Mucosa of descending colon (tissue), 3 donors: Measurements from ENCODE around the gene RAPGEF3. TPM values are rescaled to one million over a fixed set of nuclear protein-coding genes. Genes with fewer than 3 reads are reported as not detected.

Experiments
- ATAC-seq: fragments of 200-7000 bp; cut with Tn5 transposase; one replicate; pipeline ENCODE4 v1.9.1; 2020; ENCODE audit warnings: mild to moderate bottlenecking, moderate library complexity
- DNase-seq, 3 donors: peaks; one replicate each; pipeline ENCODE4 v3.0.0-alpha.2; 2020
- H3K36me3 ChIP-seq: fragments of 200-600 bp; one replicate; pipeline ENCODE4 v1.8.0; 2021; ENCODE audit warnings: low read depth, mild to moderate bottlenecking
- H3K4me1 ChIP-seq: fragments of 200-600 bp; one replicate; pipeline ENCODE4 v1.8.0; 2021; ENCODE audit warnings: low read depth, mild to moderate bottlenecking
- H3K4me3 ChIP-seq: fragments of 200-600 bp; one replicate; pipeline ENCODE4 v1.8.0; 2021; ENCODE audit warnings: mild to moderate bottlenecking
- H3K9me3 ChIP-seq: fragments of 200-600 bp; one replicate; pipeline ENCODE4 v1.8.0; 2021; ENCODE audit warnings: mild to moderate bottlenecking
- intact Hi-C, 2 donors: fragments of 100-400 bp; cut with DNase I in 1 of 2; cut with micrococcal nuclease in 1 of 2; formaldehyde crosslinking; loops; one replicate each; pipeline versions ENCODE4 v1.11.0 to v1.11.1; 2022; cut with DNase I, micrococcal nuclease
- total RNA-seq, 3 donors: library from RNA; stranded (reverse); fragmentation: NEBNext Ultra II Directional in 2 of 3; extraction: Animal tissue kit (Norgen Biotek cat#: 25700) in 2 of 3; gene quantifications; one replicate each; pipeline versions ENCODE4 v1.2.1 to v1.2.4, GENCODE V29; 2021 to 2023
- TF ChIP-seq, protein P1 (sequence below): fragments of 200-600 bp; IDR thresholded peaks from one replicate; pipeline ENCODE4 v1.8.0; 2022; ENCODE audit warnings: antibody characterized with exemption, mild to moderate bottlenecking
- donor health status: DM: no; HTN: no; CAD: no; lungs with moderate emphysema.
- donor health status: DM: no; HTN: no; CAD: no.
- donor health status: DM: no; HTN: yes; CAD: no.

Gene RAPGEF3
- total RNA-seq, 3 donors from 2014 or later, result 9.5 to 15.6 (median 11.4) TPM

DNA sequence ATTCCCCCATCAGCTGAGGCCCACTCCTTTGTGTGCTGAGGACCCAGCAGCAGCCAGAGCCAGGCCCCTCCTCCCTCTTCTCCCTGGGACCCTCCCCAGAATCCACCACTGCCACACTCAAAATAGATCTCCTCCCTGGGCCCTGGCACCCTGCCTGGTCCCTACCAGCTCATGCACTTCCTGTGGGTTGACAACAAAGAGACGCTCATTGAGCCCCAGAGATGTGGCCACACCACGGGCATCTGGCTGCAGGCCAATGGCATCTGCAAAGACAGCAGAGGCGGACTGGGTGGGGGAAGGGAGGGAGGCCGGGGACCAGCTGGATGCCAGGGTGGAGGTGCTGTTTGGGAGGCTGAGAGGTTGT is 17.4 kb downstream of the RAPGEF3 start:
- intact Hi-C loops, result loop anchor here in 1 of 2 donors (10.0 kb wide), 1 partner anchor 93 kb away; no protein-coding TSS in a partner anchor
- ATAC-seq (peak; percentile 53), DNase-seq (peak; percentile 83 to 92 (median 83))
- Histone ChIP-seq H3K4me1 (peaks cover 20% of the 10 kb centered on the region), H3K36me3 (no peaks in the 10 kb centered on the region), H3K4me3 (no peak overlapping the region), H3K9me3 (no peaks in the 10 kb centered on the region)
- TF ChIP-seq, protein P1, sequence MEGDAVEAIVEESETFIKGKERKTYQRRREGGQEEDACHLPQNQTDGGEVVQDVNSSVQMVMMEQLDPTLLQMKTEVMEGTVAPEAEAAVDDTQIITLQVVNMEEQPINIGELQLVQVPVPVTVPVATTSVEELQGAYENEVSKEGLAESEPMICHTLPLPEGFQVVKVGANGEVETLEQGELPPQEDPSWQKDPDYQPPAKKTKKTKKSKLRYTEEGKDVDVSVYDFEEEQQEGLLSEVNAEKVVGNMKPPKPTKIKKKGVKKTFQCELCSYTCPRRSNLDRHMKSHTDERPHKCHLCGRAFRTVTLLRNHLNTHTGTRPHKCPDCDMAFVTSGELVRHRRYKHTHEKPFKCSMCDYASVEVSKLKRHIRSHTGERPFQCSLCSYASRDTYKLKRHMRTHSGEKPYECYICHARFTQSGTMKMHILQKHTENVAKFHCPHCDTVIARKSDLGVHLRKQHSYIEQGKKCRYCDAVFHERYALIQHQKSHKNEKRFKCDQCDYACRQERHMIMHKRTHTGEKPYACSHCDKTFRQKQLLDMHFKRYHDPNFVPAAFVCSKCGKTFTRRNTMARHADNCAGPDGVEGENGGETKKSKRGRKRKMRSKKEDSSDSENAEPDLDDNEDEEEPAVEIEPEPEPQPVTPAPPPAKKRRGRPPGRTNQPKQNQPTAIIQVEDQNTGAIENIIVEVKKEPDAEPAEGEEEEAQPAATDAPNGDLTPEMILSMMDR, result no peak

DNA sequence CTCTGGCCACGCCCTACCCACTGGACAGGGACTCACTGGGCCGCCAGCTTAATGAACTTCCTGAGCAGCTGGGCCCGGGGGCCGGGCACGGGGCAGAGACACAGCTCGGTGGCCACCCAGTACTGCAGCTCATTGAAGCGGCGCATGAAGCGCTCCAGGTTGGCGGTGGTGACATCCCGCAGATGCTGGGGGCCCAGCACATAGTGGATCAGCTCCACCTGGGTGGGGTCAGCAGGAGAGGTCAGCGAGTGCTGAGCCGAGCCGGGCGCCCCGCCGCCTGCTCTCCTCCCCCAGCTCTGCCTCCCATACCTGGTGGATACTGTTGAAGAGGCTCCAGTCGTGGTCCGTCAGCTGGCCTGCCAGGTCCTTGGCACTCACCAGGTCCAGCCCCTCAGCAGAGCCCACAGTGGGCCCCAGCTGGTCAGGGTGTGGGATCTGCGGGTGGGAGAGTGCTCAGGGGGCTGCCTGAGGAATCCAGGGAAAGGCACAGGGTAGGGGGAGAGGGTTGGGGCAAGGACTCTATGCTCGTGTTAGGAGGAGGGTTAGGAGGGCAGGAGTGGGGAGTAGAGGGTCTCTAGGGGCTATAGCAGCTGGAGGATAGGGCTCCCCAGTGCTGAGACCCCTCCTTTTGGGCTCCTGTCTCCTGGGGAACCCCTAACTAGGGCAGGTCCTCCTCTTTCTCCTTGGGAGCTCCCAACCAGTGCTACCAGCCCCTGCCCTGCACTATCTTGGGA is 17.9 kb downstream of the RAPGEF3 start:
- H3K36me3 ChIP-seq, result no peaks in the 10 kb centered on the region
- intact Hi-C loops, result loop anchor here in 1 of 2 donors (10.0 kb wide), 1 partner anchor 94 kb away; no protein-coding TSS in a partner anchor

DNA sequence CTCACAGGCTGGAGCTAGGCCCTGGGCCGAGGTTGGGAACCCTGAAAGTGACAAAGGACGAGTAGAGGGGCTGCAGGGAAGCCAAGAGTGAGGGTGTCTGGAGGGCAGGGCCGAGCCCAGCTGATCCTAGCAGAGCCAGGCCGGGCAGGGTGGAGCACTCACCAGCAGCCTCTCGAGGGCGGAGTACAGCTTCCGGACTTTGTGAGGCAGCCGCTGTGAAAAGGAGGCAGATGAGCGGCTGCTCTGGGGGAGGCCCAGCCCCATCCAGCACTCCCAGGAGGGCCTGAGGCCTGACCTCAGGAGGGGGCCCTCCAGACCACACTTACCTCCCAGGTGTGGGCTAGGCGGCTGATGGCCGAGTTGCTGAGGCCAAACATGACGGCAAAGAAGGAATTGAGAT is 18.7 kb downstream of the RAPGEF3 start:
- H3K4me3 ChIP-seq, result no peak overlapping the region
- peaks cover 26% of the 10 kb centered on the region for H3K4me1 ChIP-seq
- DNase-seq (peak; percentile 50 to 70 (median 68)), ATAC-seq (peak; percentile 58)
- intact Hi-C loops, result loop anchor here in 1 of 2 donors (10.0 kb wide), 1 partner anchor 95 kb away; no protein-coding TSS in a partner anchor
- no peaks in the 10 kb centered on the region for H3K36me3 ChIP-seq
- no peaks in the 10 kb centered on the region for H3K9me3 ChIP-seq
- TF ChIP-seq, protein P1, result no peak

More for the DNA sequence above, 17.9 kb downstream of the RAPGEF3 start:
- ATAC-seq (peak; percentile 4), DNase-seq (peak in 2 of 3 donors; percentile 54 to 70)
- H3K4me3 ChIP-seq, result no peak overlapping the region
- no peaks in the 10 kb centered on the region for H3K9me3 ChIP-seq
- peaks cover 24% of the 10 kb centered on the region for H3K4me1 ChIP-seq
- TF ChIP-seq, protein P1, result no peak

DNA sequence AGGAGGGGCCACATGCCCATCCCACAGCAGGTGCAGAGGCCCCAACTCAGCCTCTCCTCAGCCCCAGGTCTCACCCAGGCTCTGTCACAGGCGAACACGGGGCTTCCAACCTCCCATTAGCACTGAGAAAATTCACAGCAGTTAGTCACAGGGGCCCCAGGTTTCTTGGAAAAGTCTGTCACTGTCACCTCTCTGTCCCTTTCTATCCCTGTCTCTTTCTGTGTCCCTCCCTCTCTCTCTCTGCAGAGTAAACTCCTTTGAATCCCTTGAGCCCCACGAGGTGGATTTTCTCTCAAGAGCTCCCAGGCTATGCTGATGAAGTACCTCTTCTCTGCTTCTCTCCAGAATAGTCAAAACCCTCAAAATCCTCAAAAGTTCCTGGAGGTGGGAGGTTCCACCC is 19.4 kb downstream of the RAPGEF3 start:
- DNase-seq (no peak), ATAC-seq (no peak)
- Histone ChIP-seq H3K36me3 (no peaks in the 10 kb centered on the region), H3K9me3 (no peaks in the 10 kb centered on the region), H3K4me1 (peaks cover 26% of the 10 kb centered on the region), H3K4me3 (no peak overlapping the region)
- TF ChIP-seq, protein P1, result no peak
- intact Hi-C loops, result no loop called here

DNA sequence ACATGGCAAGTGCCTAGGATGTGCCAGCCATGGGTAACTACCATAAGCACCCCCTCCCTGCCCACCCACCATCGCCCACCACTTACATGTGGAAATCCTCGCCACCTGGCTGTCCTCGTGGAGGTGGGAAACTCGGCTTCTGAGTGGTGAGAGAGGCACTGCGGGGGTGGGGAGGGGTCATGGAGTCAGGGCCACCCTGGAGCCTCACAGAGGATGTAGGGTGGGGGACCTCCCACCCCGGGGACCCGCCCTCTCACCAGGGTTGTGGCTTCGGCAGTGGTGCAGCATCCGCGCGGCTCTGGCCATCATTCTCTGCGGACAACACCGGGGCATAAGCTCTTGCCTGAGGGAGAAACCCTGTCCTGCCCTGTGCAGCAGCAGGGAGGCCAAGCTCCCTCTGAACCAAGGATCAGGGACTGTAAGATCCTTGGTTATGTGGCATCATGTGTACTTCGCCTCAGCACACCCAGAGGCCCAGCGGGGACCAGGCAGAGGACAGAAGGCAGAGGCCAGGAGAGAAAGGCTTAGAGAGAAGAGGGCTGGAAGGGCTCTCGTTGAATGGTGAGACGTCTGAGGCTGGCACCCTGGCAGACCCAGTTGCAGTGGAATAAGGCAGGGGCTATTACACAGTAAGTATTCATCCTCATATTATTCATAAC is 20.6 kb downstream of the RAPGEF3 start:
- no peaks in the 10 kb centered on the region for H3K9me3 ChIP-seq
- H3K36me3 ChIP-seq, result no peaks in the 10 kb centered on the region
- DNase-seq (peak in 1 of 3 donors; percentile 32), ATAC-seq (no peak)
- H3K4me3 ChIP-seq, result no peak overlapping the region
- TF ChIP-seq, protein P1, result no peak
- intact Hi-C loops, result no loop called here
- H3K4me1 ChIP-seq, result peaks cover 26% of the 10 kb centered on the region
